Mesenchymal stem cell (in vitro differentiated cells and primary cell): Measurements from ENCODE around the gene NUP93.

Source experiments
- DNase-seq: peaks from one replicate; pipeline ENCODE4 v3.0.0-alpha.2; 2013
- H2AFZ ChIP-seq: one replicate; pipeline ENCODE4 v1.6.1; 2013; ENCODE audit warnings: low read depth, mild to moderate bottlenecking, control low read depth, inconsistent platforms, low read length, moderate library complexity
- H2AK5ac ChIP-seq: 2 replicates; pipeline ENCODE4 v1.6.1; 2013; ENCODE audit warnings: low read length, moderate library complexity, mild to moderate bottlenecking, inconsistent platforms; ENCODE audit not compliant: severe bottlenecking
- H2BK120ac ChIP-seq: one replicate; pipeline ENCODE4 v1.6.1; 2013; ENCODE audit warnings: low read depth, mild to moderate bottlenecking, inconsistent platforms, low read length, moderate library complexity
- H2BK12ac ChIP-seq, 2 experiments: one replicate each; pipeline ENCODE4 v1.6.1; 2013; ENCODE audit warnings: inconsistent platforms in 2 of 2, low read length in 2 of 2, mild to moderate bottlenecking in 2 of 2, moderate library complexity in 2 of 2, control low read depth in 1 of 2
- H2BK15ac ChIP-seq: one replicate; pipeline ENCODE4 v1.6.1; 2013; ENCODE audit warnings: mild to moderate bottlenecking, low read depth, inconsistent platforms; ENCODE audit not compliant: poor library complexity, severe bottlenecking
- H2BK5ac ChIP-seq: 2 replicates; pipeline ENCODE4 v1.6.1; 2013; ENCODE audit warnings: low read depth, mild to moderate bottlenecking, low read length, control low read depth, inconsistent platforms; ENCODE audit not compliant: poor library complexity, severe bottlenecking
- H3K14ac ChIP-seq, 2 experiments: one replicate each; pipeline ENCODE4 v1.6.1; 2013; ENCODE audit warnings: inconsistent platforms in 2 of 2, low read length in 2 of 2, control low read depth in 1 of 2, mild to moderate bottlenecking in 1 of 2, moderate library complexity in 1 of 2
- H3K18ac ChIP-seq, 2 experiments: one replicate each; pipeline ENCODE4 v1.6.1; 2013; ENCODE audit warnings: inconsistent platforms in 2 of 2, low read length in 2 of 2, control low read depth in 1 of 2, low read depth in 1 of 2, mild to moderate bottlenecking in 1 of 2
- H3K23ac ChIP-seq, 2 experiments: one replicate each; pipeline ENCODE4 v1.6.1; 2013; ENCODE audit warnings: inconsistent platforms in 2 of 2, low read length in 2 of 2, mild to moderate bottlenecking in 2 of 2, moderate library complexity in 2 of 2, control low read depth in 1 of 2
- H3K27ac ChIP-seq: 2 replicates; pipeline ENCODE4 v1.5.1; 2013; ENCODE audit warnings: mild to moderate bottlenecking, moderate library complexity, low read length, control low read depth, inconsistent platforms; ENCODE audit not compliant: poor library complexity, severe bottlenecking
- H3K27me3 ChIP-seq, 2 experiments: 2 replicates each; pipeline versions ENCODE4 v1.6.1 to v1.7.0; 2013; ENCODE audit warnings: low read length in 2 of 2, mild to moderate bottlenecking in 2 of 2, moderate library complexity in 2 of 2, control low read depth in 1 of 2, inconsistent platforms in 1 of 2; ENCODE audit not compliant: control insufficient read depth in 1 of 2, insufficient read depth in 1 of 2
- H3K36me3 ChIP-seq, 2 experiments: 2 replicates each; pipeline versions ENCODE4 v1.6.1 to v1.7.0; 2013; ENCODE audit warnings: low read length in 2 of 2, control low read depth in 1 of 2, inconsistent platforms in 1 of 2, low read depth in 1 of 2, mild to moderate bottlenecking in 1 of 2; ENCODE audit not compliant: insufficient read depth in 2 of 2, control insufficient read depth in 1 of 2
- H3K4ac ChIP-seq, 2 experiments: one replicate each; pipeline ENCODE4 v1.6.1; 2013; ENCODE audit warnings: inconsistent platforms in 2 of 2, low read length in 2 of 2, mild to moderate bottlenecking in 2 of 2, moderate library complexity in 2 of 2, control low read depth in 1 of 2, low read depth in 1 of 2
- H3K4me1 ChIP-seq: 2 replicates; pipeline ENCODE4 v1.6.1; 2013; ENCODE audit warnings: low read depth, low read length, control low read depth; ENCODE audit not compliant: control insufficient read depth, insufficient read depth
- H3K4me2 ChIP-seq: 2 replicates; pipeline ENCODE4 v1.6.1; 2013; ENCODE audit warnings: low read length, mild to moderate bottlenecking, inconsistent platforms; ENCODE audit not compliant: poor library complexity, severe bottlenecking
- H3K4me3 ChIP-seq, 2 experiments: 2 replicates each; pipeline versions ENCODE4 v1.5.1 to v1.7.0; 2013; ENCODE audit warnings: low read length in 2 of 2, mild to moderate bottlenecking in 2 of 2, control low read depth in 1 of 2, low read depth in 1 of 2; ENCODE audit not compliant: insufficient read depth in 1 of 2
- H3K79me1 ChIP-seq: replicated peaks from 2 replicates; pipeline ENCODE4 v1.6.1; 2013; ENCODE audit warnings: mild to moderate bottlenecking, control low read depth, low read length, inconsistent platforms; ENCODE audit not compliant: poor library complexity, severe bottlenecking
- H3K9ac ChIP-seq: 2 replicates; pipeline ENCODE4 v1.7.0; 2013; ENCODE audit warnings: mild to moderate bottlenecking, low read length, moderate library complexity
- H3K9me3 ChIP-seq: 2 replicates; pipeline ENCODE4 v1.7.0; 2013; ENCODE audit warnings: mild to moderate bottlenecking, low read length; ENCODE audit not compliant: control insufficient read depth
- H4K8ac ChIP-seq: one replicate; pipeline ENCODE4 v1.6.1; 2013; ENCODE audit warnings: inconsistent platforms, mild to moderate bottlenecking, low read length, moderate library complexity
- H4K91ac ChIP-seq: one replicate; pipeline ENCODE4 v1.6.1; 2013; ENCODE audit warnings: mild to moderate bottlenecking, low read length, inconsistent platforms
- WGBS: methylation state at CpG from one replicate; pipeline ENCODE4 v1.1.7; 2013; ENCODE audit warnings: mixed read lengths; 5-methylcytosine and 5-hydroxymethylcytosine counted together

NUP93 gene

GRCh38 chr16:56798955-56799354, 69.0 kb downstream of the NUP93 start:
- 94% methylated on average over 3 of the region's 3 CpGs for WGBS
- no peak for DNase-seq
- no peak overlapping the region for H4K8ac ChIP-seq
- H2BK15ac ChIP-seq, result no peak overlapping the region
- H2AFZ ChIP-seq, result no peak overlapping the region
- no peak overlapping the region for H3K14ac ChIP-seq
- H3K4ac ChIP-seq, result no peak overlapping the region
- H3K27me3 ChIP-seq, result no peaks in the 10 kb centered on the region
- H3K9ac ChIP-seq, result no peak overlapping the region
- no peak overlapping the region for H4K91ac ChIP-seq
- H3K36me3 ChIP-seq, result peaks cover 0 to 8% of the 10 kb centered on the region in 2 experiments
- H3K23ac ChIP-seq, result no peak overlapping the region
- no peaks in the 10 kb centered on the region for H3K9me3 ChIP-seq
- no peak overlapping the region for H2BK5ac ChIP-seq
- no peak overlapping the region for H2BK120ac ChIP-seq
- H3K18ac ChIP-seq, result no peak overlapping the region
- H2AK5ac ChIP-seq, result no peak overlapping the region
- no peak overlapping the region for H3K27ac ChIP-seq
- H3K79me1 ChIP-seq, result peaks cover 16% of the 10 kb centered on the region
- no peak overlapping the region for H3K4me2 ChIP-seq
- H3K4me1 ChIP-seq, result peaks cover 8% of the 10 kb centered on the region
- H2BK12ac ChIP-seq, result no peak overlapping the region
- H3K4me3 ChIP-seq, result no peak overlapping the region

GRCh38 chr16:56800355-56800754, 70.4 kb downstream of the NUP93 start:
- Histone ChIP-seq H3K9ac (no peak overlapping the region), H2BK5ac (no peak overlapping the region), H3K27ac (peak overlapping the region; percentile 59), H3K36me3 (peaks cover under 1 to 12% of the 10 kb centered on the region in 2 experiments), H3K27me3 (no peaks in the 10 kb centered on the region), H3K79me1 (peaks cover 15% of the 10 kb centered on the region), H2AK5ac (no peak overlapping the region), H3K18ac (peak overlapping the region in 1 of 2 experiments; percentile 34), H4K8ac (no peak overlapping the region), H3K4me2 (no peak overlapping the region), H3K4me1 (peaks cover 7% of the 10 kb centered on the region), H3K4me3 (no peak overlapping the region), H2BK12ac (no peak overlapping the region), H2AFZ (no peak overlapping the region), H4K91ac (no peak overlapping the region), H2BK15ac (no peak overlapping the region), H3K4ac (no peak overlapping the region), H3K14ac (no peak overlapping the region), H2BK120ac (no peak overlapping the region), H3K9me3 (no peaks in the 10 kb centered on the region), H3K23ac (no peak overlapping the region)
- DNase-seq, result no peak
- WGBS, result 100% methylated on average over 1 of the region's 1 CpG

- no peaks in the 10 kb centered on the region for H3K27me3 ChIP-seq
- DNase-seq, result no peak
- peak overlapping the region in 1 of 2 experiments; percentile 76 for H3K14ac ChIP-seq
- peak overlapping the region in 1 of 2 experiments; percentile 20 for H3K23ac ChIP-seq
- H2BK12ac ChIP-seq, result peak overlapping the region; percentile 63 to 92
- peak overlapping the region; percentile 4 for H4K8ac ChIP-seq
- no peak overlapping the region for H2AFZ ChIP-seq
- H3K9ac ChIP-seq, result no peak overlapping the region
- H3K79me1 ChIP-seq, result peaks cover 13% of the 10 kb centered on the region
- peaks cover 3 to 27% of the 10 kb centered on the region in 2 experiments for H3K36me3 ChIP-seq
- peaks cover 5% of the 10 kb centered on the region for H3K4me1 ChIP-seq
- peak overlapping the region; percentile 19 to 80 for H3K18ac ChIP-seq
- no peak overlapping the region for H2BK5ac ChIP-seq
- H3K9me3 ChIP-seq, result no peaks in the 10 kb centered on the region
- 92% methylated on average over 1 of the region's 3 CpGs for WGBS
- H2AK5ac ChIP-seq, result peak overlapping the region; percentile 82
- H3K4me2 ChIP-seq, result no peak overlapping the region
- H3K4me3 ChIP-seq, result no peak overlapping the region
- peak overlapping the region in 1 of 2 experiments; percentile 26 for H3K4ac ChIP-seq
- H4K91ac ChIP-seq, result no peak overlapping the region
- no peak overlapping the region for H2BK15ac ChIP-seq
- H2BK120ac ChIP-seq, result no peak overlapping the region
- H3K27ac ChIP-seq, result no peak overlapping the region
Measured at GRCh38 chr16:56801762-56802161, 71.8 kb downstream of the NUP93 start.

DNA sequence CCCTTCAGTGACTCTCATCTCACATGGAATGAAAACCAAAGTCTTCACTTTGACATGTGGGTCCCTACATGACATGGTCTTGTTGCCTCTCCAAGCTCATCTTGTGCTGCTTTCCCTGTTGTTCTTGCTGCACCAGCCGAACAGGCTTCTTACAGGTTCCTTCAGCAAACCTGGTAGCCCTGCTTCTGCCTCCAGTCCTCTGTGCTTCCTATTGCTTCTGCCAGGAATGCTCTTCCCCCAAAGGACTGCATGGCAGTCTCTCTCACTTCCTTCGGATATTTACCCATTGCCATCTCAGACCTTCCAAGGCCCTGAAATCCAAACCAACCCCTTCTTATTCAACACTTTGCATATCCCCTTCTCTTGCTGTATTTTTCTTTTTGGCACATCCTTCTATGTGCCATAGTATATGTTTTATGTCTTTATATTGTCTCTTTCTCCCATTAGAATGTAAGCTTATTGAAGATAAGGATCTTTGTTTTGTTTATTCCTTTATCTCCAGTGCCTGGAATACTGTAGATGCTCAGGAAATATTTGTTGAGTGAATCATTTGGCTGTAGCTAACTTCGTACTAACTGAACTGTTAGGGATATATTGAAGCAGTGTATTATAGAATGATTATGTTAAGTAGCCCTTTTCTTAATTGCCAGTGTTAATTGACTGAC, 77.2 kb downstream of the NUP93 start:
- 37% methylated on average over 3 of the region's 3 CpGs for WGBS
- peak; percentile 85 for DNase-seq
- H4K91ac ChIP-seq, result peak overlapping the region; percentile 77
- H3K4ac ChIP-seq, result peak overlapping the region; percentile 39 to 89
- H2AFZ ChIP-seq, result no peak overlapping the region
- H4K8ac ChIP-seq, result peak overlapping the region; percentile 12
- no peak overlapping the region for H3K23ac ChIP-seq
- H2BK15ac ChIP-seq, result peak overlapping the region; percentile 15
- peaks cover 8% of the 10 kb centered on the region for H3K79me1 ChIP-seq
- H2AK5ac ChIP-seq, result no peak overlapping the region
- peak overlapping the region; percentile 46 to 91 for H3K18ac ChIP-seq
- H3K27ac ChIP-seq, result peak overlapping the region; percentile 8
- no peak overlapping the region for H3K4me2 ChIP-seq
- H2BK5ac ChIP-seq, result no peak overlapping the region
- H3K9me3 ChIP-seq, result no peaks in the 10 kb centered on the region
- H3K9ac ChIP-seq, result no peak overlapping the region
- H3K36me3 ChIP-seq, result peaks cover 10 to 34% of the 10 kb centered on the region in 2 experiments
- H3K27me3 ChIP-seq, result no peaks in the 10 kb centered on the region
- peak overlapping the region in 1 of 2 experiments; percentile 64 for H3K14ac ChIP-seq
- no peaks in the 10 kb centered on the region for H3K4me1 ChIP-seq
- H3K4me3 ChIP-seq, result no peak overlapping the region
- peak overlapping the region; percentile 29 for H2BK120ac ChIP-seq
- H2BK12ac ChIP-seq, result peak overlapping the region; percentile 58 to 85
